Spleen (tissue), 7 donors: ENCODE measurements around the gene SRP68.

Source experiments
- CTCF ChIP-seq, 11 experiments: fragments of 200-600 bp in 7 of 11; fragments of 450-650 bp in 4 of 11; sonication (generic) in 4 of 11; IDR thresholded peaks in 8 of 11; conservative IDR thresholded peaks in 3 of 11; 1 replicate in 7 of 11; 2 replicates in 4 of 11; pipeline versions ENCODE4 v1.4.0 to v1.8.0; 2016 to 2021; ENCODE audit warnings: antibody characterized with exemption in 11 of 11, inconsistent platforms in 4 of 11, mild to moderate bottlenecking in 1 of 11
- POLR2A ChIP-seq, 3 donors: fragments of 450-650 bp; IDR thresholded peaks; one replicate each; pipeline ENCODE4 v1.5.1; 2017; ENCODE audit warnings: antibody characterized with exemption in 3 of 3, mild to moderate bottlenecking in 1 of 3
- donor health status: DM: no; HTN: no; CAD: no; lungs with moderate emphysema.
- donor health status: DM: no; HTN: no; CAD: no.
- donor health status: DM: no; HTN: no; CAD: no.

GRCh38 chr17:76027159-76027839 is 45.0 kb downstream of the SRP68 start, which contains the start of gene EVPL:
- no peak for TF ChIP-seq CTCF (IDR thresholded peaks at IDR 0.05 in 8 of 11, conservative IDR thresholded peaks at IDR 0.05 in 3 of 11)
- no peak for TF ChIP-seq POLR2A (IDR thresholded peaks at IDR 0.05)
